ENCODE results near the gene POLN. TPM values are rescaled to one million over a fixed set of nuclear protein-coding genes. Genes with fewer than 3 reads are reported as not detected.

The POLN gene
- polyA plus RNA-seq, 2 of the 4 experiments (the other 2 are of a cell fraction): 2.4 to 2.9 TPM

GRCh38 chr4:2220016-2220630, 21.8 kb downstream of the POLN start:
- H3K4me3 ChIP-seq: no peak overlapping the region

GRCh38 chr4:2219233-2219760, 22.6 kb downstream of the POLN start:
- CTCF ChIA-PET: interaction anchor here (0.6 to 4.9 kb wide), 26 partner anchors 9 to 467 kb away, joined by 3 to 43 read pairs (median 4); partner anchors contain the start of genes HAUS3 and POLN
- no peak for FAIRE-seq

More at GRCh38 chr4:2220016-2220630, 21.8 kb downstream of the POLN start:
- DNase-seq (ENCODE audit: low read depth in 1 of 2, low spot score in 1 of 2): peak; percentile 45 to 56
- ATAC-seq: peak; percentile 93 to 97
- TF ChIP-seq SMC3 (IDR thresholded peaks at IDR 0.05): peak; percentile 61
- TF ChIP-seq RAD21 (conservative IDR thresholded peaks at IDR 0.05 in 1 of 2, IDR thresholded peaks at IDR 0.05 in 1 of 2): peak; percentile 80 to 85
- TF ChIP-seq EP300 (IDR thresholded peaks at IDR 0.05): no peak
- no peak for TF ChIP-seq CBX2 (IDR thresholded peaks at IDR 0.05; ENCODE audit: borderline replicate concordance, low read depth)
- TF ChIP-seq MAZ (IDR thresholded peaks at IDR 0.05; ENCODE audit: borderline replicate concordance, low read depth, low read length): no peak
- no peak for TF ChIP-seq CBX8 (IDR thresholded peaks at IDR 0.05)
- TF ChIP-seq EHF (CRISPR knock-in tag; IDR thresholded peaks at IDR 0.05): no peak
- peak; percentile 72 for TF ChIP-seq CTCF (IDR thresholded peaks at IDR 0.05)
- TF ChIP-seq ZFP36 (IDR thresholded peaks at IDR 0.05; ENCODE audit: borderline replicate concordance, partially characterized antibody): no peak
- TF ChIP-seq MAFK (IDR thresholded peaks at IDR 0.05; ENCODE audit: partially characterized antibody): no peak
- POLR2A ChIA-PET: no interaction called here
- Histone ChIP-seq H3K9me3 (no peaks in the 10 kb centered on the region), H3K4me1 (0 out of 3 replicates have a peak, but pooled peaks cover 3% of the 10 kb centered on the region), H3K27ac (no peak overlapping the region), H3K4me2 (no peak overlapping the region)
- 11% methylated on average over 10 of the region's 10 CpGs for WGBS (ENCODE audit: missing lambda C conversion rate)
- no peak for FAIRE-seq
- CTCF ChIA-PET: interaction anchor here (0.6 to 4.9 kb wide), 33 partner anchors 8 to 466 kb away, joined by 3 to 43 read pairs (median 4); partner anchors contain the start of genes HAUS3 and POLN

More at GRCh38 chr4:2219233-2219760, 22.6 kb downstream of the POLN start:
- 93% methylated on average over 6 of the region's 6 CpGs for WGBS (ENCODE audit: missing lambda C conversion rate)
- Histone ChIP-seq H3K27ac (no peak overlapping the region), H3K4me2 (no peak overlapping the region), H3K4me3 (no peak overlapping the region), H3K9me3 (no peaks in the 10 kb centered on the region), H3K4me1 (0 out of 3 replicates have a peak, but pooled peaks cover 3% of the 10 kb centered on the region)
- TF ChIP-seq MAZ (IDR thresholded peaks at IDR 0.05; ENCODE audit: borderline replicate concordance, low read depth, low read length) (no peak), ZSCAN20 (CRISPR knock-in tag; IDR thresholded peaks at IDR 0.05) (no peak), E2F6 (IDR thresholded peaks at IDR 0.05; ENCODE audit: borderline replicate concordance, low read depth) (no peak), POLR2A (IDR thresholded peaks at IDR 0.05; ENCODE audit: low read length) (no peak), PBX3 (IDR thresholded peaks at IDR 0.05) (no peak), EHF (CRISPR knock-in tag; IDR thresholded peaks at IDR 0.05) (no peak), RFX5 (IDR thresholded peaks at IDR 0.05) (no peak), ZNF302 (CRISPR knock-in tag; IDR thresholded peaks at IDR 0.05) (no peak), MAFK (IDR thresholded peaks at IDR 0.05; ENCODE audit: partially characterized antibody) (no peak), NFE2L2 (conservative IDR thresholded peaks at IDR 0.05; ENCODE audit: low read length) (no peak), KDM1A (IDR thresholded peaks at IDR 0.05; ENCODE audit: low read depth) (no peak), BHLHE40 (IDR thresholded peaks at IDR 0.05; ENCODE audit: low read depth, low read length) (no peak), FOSL2 (IDR thresholded peaks at IDR 0.05) (no peak), FOSL2 (CRISPR knock-in tag; IDR thresholded peaks at IDR 0.05) (no peak), CHD4 (IDR thresholded peaks at IDR 0.05; ENCODE audit: borderline replicate concordance) (no peak), EHMT2 (IDR thresholded peaks at IDR 0.05; ENCODE audit: low read depth) (no peak), RARB (CRISPR knock-in tag; IDR thresholded peaks at IDR 0.05) (no peak), SMC3 (IDR thresholded peaks at IDR 0.05) (no peak), HOXB13 (CRISPR knock-in tag; IDR thresholded peaks at IDR 0.05; ENCODE audit: low read depth) (no peak)
- ATAC-seq: no peak
- DNase-seq (ENCODE audit: low read depth in 1 of 2, low spot score in 1 of 2): no peak
- POLR2A ChIA-PET: no interaction called here
